IMR-90 (cell line): ENCODE data around the gene WDR49. TPM values are rescaled to one million over a fixed set of nuclear protein-coding genes. Genes with fewer than 3 reads are reported as not detected.

ENCODE experiments used
- ATAC-seq: fragments of 200-7000 bp; cut with Tn5 transposase; 2 replicates; pipeline ENCODE4 v1.9.1; 2020; ENCODE audit warnings: low read depth, mild to moderate bottlenecking, moderate library complexity
- BruUV-seq: library from RNA; stranded (reverse); fragments of 400-500 nt; replicated peaks from 2 replicates; lab custom pipeline; 2021; lab: Mats Ljungman, UMichigan
- CTCF ChIA-PET: fragments of 300-600 bp; formaldehyde crosslinking; extraction: SDS; loops from one replicate; lab custom pipeline; 2021; ENCODE audit warnings: antibody characterized with exemption; lab: Yijun Ruan, JAX
- POLR2A ChIA-PET: fragments of 300-600 bp; sonication (Branson Sonifier 250); formaldehyde crosslinking; loops from one replicate; lab custom pipeline; 2022; ENCODE audit warnings: antibody characterized with exemption; ENCODE audit not compliant: unreplicated experiment; lab: Charles Lee
- DNase-seq: peaks from one replicate; pipeline ENCODE4 v3.0.0; 2013
- H2AFZ ChIP-seq: replicated peaks from 2 replicates; pipeline ENCODE3; 2013; ENCODE audit warnings: low read length, mild to moderate bottlenecking; ENCODE audit not compliant: poor library complexity
- H2AK5ac ChIP-seq: 2 replicates; pipeline ENCODE4 v1.6.1; 2013; ENCODE audit warnings: low read depth, low read length, inconsistent platforms
- H2AK9ac ChIP-seq: replicated peaks from 2 replicates; pipeline ENCODE3; 2013; ENCODE audit warnings: mild to moderate bottlenecking, low read depth, low read length, moderate library complexity; ENCODE audit not compliant: poor library complexity
- H2BK120ac ChIP-seq: 2 replicates; pipeline ENCODE4 v1.6.1; 2013; ENCODE audit warnings: low read depth, low read length, inconsistent platforms
- H2BK15ac ChIP-seq: 3 replicates; pipeline ENCODE4 v1.6.1; 2013; ENCODE audit warnings: low read depth, low read length, inconsistent platforms
- H2BK20ac ChIP-seq: 2 replicates; pipeline ENCODE4 v1.6.1; 2013; ENCODE audit warnings: low read depth, mild to moderate bottlenecking, inconsistent platforms, low read length, moderate library complexity
- H2BK5ac ChIP-seq: 2 replicates; pipeline ENCODE4 v1.6.1; 2013; ENCODE audit warnings: mild to moderate bottlenecking, low read depth, low read length, inconsistent platforms; ENCODE audit not compliant: poor library complexity, severe bottlenecking
- H3K14ac ChIP-seq: replicated peaks from 2 replicates; pipeline ENCODE4 v1.6.1; 2013; ENCODE audit warnings: low read depth, low read length, inconsistent platforms
- H3K18ac ChIP-seq: 2 replicates; pipeline ENCODE4 v1.6.1; 2013; ENCODE audit warnings: low read depth, low read length, control low read depth
- H3K23ac ChIP-seq: 2 replicates; pipeline ENCODE4 v1.6.1; 2013; ENCODE audit warnings: low read depth, low read length, inconsistent platforms
- H3K27ac ChIP-seq: 2 replicates; pipeline ENCODE4 v1.5.1; 2013; ENCODE audit warnings: mild to moderate bottlenecking, control low read depth, low read length; ENCODE audit not compliant: insufficient read depth
- H3K27me3 ChIP-seq: 2 replicates; pipeline ENCODE4 v1.6.1; 2013; ENCODE audit warnings: low read length; ENCODE audit not compliant: control insufficient read depth, insufficient read depth
- H3K36me3 ChIP-seq: 2 replicates; pipeline ENCODE4 v1.6.1; 2013; ENCODE audit warnings: low read length, mixed read lengths; ENCODE audit not compliant: control insufficient read depth, insufficient read depth
- H3K4ac ChIP-seq: 2 replicates; pipeline ENCODE4 v1.6.1; 2013; ENCODE audit warnings: low read depth, low read length, inconsistent platforms
- H3K4me1 ChIP-seq: 2 replicates; pipeline ENCODE4 v1.6.1; 2013; ENCODE audit warnings: low read length, mixed read lengths; ENCODE audit not compliant: control insufficient read depth, insufficient read depth
- H3K4me2 ChIP-seq: 2 replicates; pipeline ENCODE4 v1.6.1; 2013; ENCODE audit warnings: low read depth, mild to moderate bottlenecking, control low read depth, low read length, moderate library complexity
- H3K4me3 ChIP-seq: 2 replicates; pipeline ENCODE4 v1.5.1; 2013; ENCODE audit warnings: low read depth, mild to moderate bottlenecking, control low read depth, low read length, moderate library complexity; ENCODE audit not compliant: insufficient read depth
- H3K56ac ChIP-seq: 2 replicates; pipeline ENCODE4 v1.6.1; 2013; ENCODE audit warnings: low read length, inconsistent platforms; ENCODE audit not compliant: insufficient read depth; ENCODE audit errors: extremely low read depth
- H3K79me1 ChIP-seq, 2 experiments: 2 replicates each; pipeline ENCODE4 v1.6.1; 2013; ENCODE audit warnings: low read length in 2 of 2, inconsistent platforms in 1 of 2, low read depth in 1 of 2
- H3K9ac ChIP-seq: 2 replicates; pipeline ENCODE4 v1.6.1; 2013; ENCODE audit warnings: low read depth, low read length, control low read depth
- H3K9me1 ChIP-seq: 2 replicates; pipeline ENCODE4 v1.6.1; 2013; ENCODE audit warnings: low read length, inconsistent platforms; ENCODE audit not compliant: insufficient read depth
- H3K9me3 ChIP-seq: 2 replicates; pipeline ENCODE4 v1.6.1; 2013; ENCODE audit warnings: low read length; ENCODE audit not compliant: control insufficient read depth, insufficient read depth
- H4K20me1 ChIP-seq: 2 replicates; pipeline ENCODE4 v1.6.1; 2013; ENCODE audit warnings: low read length, inconsistent platforms; ENCODE audit not compliant: insufficient read depth
- H4K5ac ChIP-seq: 2 replicates; pipeline ENCODE4 v1.6.1; 2013; ENCODE audit warnings: mild to moderate bottlenecking, low read depth, low read length, control low read depth
- H4K8ac ChIP-seq, 2 experiments: 2 replicates each; pipeline ENCODE4 v1.6.1; 2013; ENCODE audit warnings: low read depth in 2 of 2, low read length in 2 of 2, control low read depth in 1 of 2, inconsistent platforms in 1 of 2
- H4K91ac ChIP-seq: 2 replicates; pipeline ENCODE4 v1.6.1; 2013; ENCODE audit warnings: low read depth, low read length, inconsistent platforms; ENCODE audit not compliant: insufficient read depth
- BHLHE40 ChIP-seq: fragments of 150-350 bp; IDR thresholded peaks from 2 replicates; pipeline ENCODE4 v1.6.1; 2016; ENCODE audit warnings: mild to moderate bottlenecking, low read depth, low read length
- CEBPB ChIP-seq: IDR thresholded peaks from 2 replicates; pipeline ENCODE4 v1.6.1; 2012; ENCODE audit warnings: low read depth, low read length, improper control_type of control experiment
- CHD1 ChIP-seq: IDR thresholded peaks from 2 replicates; pipeline ENCODE4 v1.6.1; 2012; ENCODE audit warnings: low read depth, low read length, improper control_type of control experiment
- CTCF ChIP-seq: conservative IDR thresholded peaks from 2 replicates; pipeline ENCODE4 v1.5.1; 2012; ENCODE audit warnings: mild to moderate bottlenecking, low read depth, low read length, improper control_type of control experiment
- ELK1 ChIP-seq: fragments of 150-350 bp; IDR thresholded peaks from 2 replicates; pipeline ENCODE4 v1.6.1; 2016; ENCODE audit warnings: low read depth, mild to moderate bottlenecking, low read length, moderate library complexity, borderline replicate concordance
- FOS ChIP-seq: fragments of 150-350 bp; IDR thresholded peaks from 2 replicates; pipeline ENCODE4 v1.6.1; 2016; ENCODE audit warnings: low read depth, low read length
- MAFK ChIP-seq: IDR thresholded peaks from 2 replicates; pipeline ENCODE4 v1.6.1; 2012; ENCODE audit warnings: low read depth, low read length, improper control_type of control experiment
- MAZ ChIP-seq: IDR thresholded peaks from 2 replicates; pipeline ENCODE4 v1.6.1; 2012; ENCODE audit warnings: low read depth, mild to moderate bottlenecking, low read length, improper control_type of control experiment, moderate library complexity, borderline replicate concordance
- MXI1 ChIP-seq: IDR thresholded peaks from 2 replicates; pipeline ENCODE4 v1.6.1; 2012; ENCODE audit warnings: low read depth, mild to moderate bottlenecking, low read length, moderate library complexity, borderline replicate concordance
- NFE2L2 ChIP-seq: fragments of 150-350 bp; IDR thresholded peaks from 2 replicates; pipeline ENCODE4 v1.6.1; 2016; ENCODE audit warnings: low read depth, mild to moderate bottlenecking, low read length
- POLR2A ChIP-seq: IDR thresholded peaks from 2 replicates; pipeline ENCODE4 v1.6.1; 2012; ENCODE audit warnings: mild to moderate bottlenecking, low read depth, low read length
- RAD21 ChIP-seq: IDR thresholded peaks from 2 replicates; pipeline ENCODE4 v1.6.1; 2012; ENCODE audit warnings: low read length, improper control_type of control experiment
- RCOR1 ChIP-seq: IDR thresholded peaks from 2 replicates; pipeline ENCODE4 v1.6.1; 2012; ENCODE audit warnings: mild to moderate bottlenecking, low read length, improper control_type of control experiment; ENCODE audit not compliant: insufficient replicate concordance
- RFX5 ChIP-seq: IDR thresholded peaks from 2 replicates; pipeline ENCODE4 v1.8.0; 2012; ENCODE audit warnings: low read depth, mild to moderate bottlenecking, low read length, moderate library complexity
- SMC3 ChIP-seq: fragments of 150-350 bp; IDR thresholded peaks from 2 replicates; pipeline ENCODE4 v1.6.1; 2016; ENCODE audit warnings: low read depth, mild to moderate bottlenecking, antibody characterized with exemption, low read length, moderate library complexity
- USF2 ChIP-seq: fragments of 150-350 bp; IDR thresholded peaks from 2 replicates; pipeline ENCODE4 v1.6.1; 2017; ENCODE audit warnings: mild to moderate bottlenecking, antibody characterized with exemption, low read length, low read depth
- WGBS, 2 experiments: methylation state at CpG; one replicate each; pipeline versions ENCODE4 v1.1.5 to v1.1.7; 2013; ENCODE audit warnings: missing lambda C conversion rate in 2 of 2; ENCODE audit not compliant: insufficient read length in 1 of 2; ENCODE audit errors: extremely low coverage in 2 of 2; 5-methylcytosine and 5-hydroxymethylcytosine counted together
- dilution Hi-C: fragments of 300-500 bp; cut with HindIII; formaldehyde crosslinking; loops from one replicate; pipeline ENCODE4 v1.14.3; 2018; ENCODE audit warnings: low sequenced_read_pairs; ENCODE audit not compliant: unreplicated experiment
- in situ Hi-C: fragments of 300-500 bp; cut with MboI; formaldehyde crosslinking; loops from 3 replicates; pipeline ENCODE4 v1.14.3; 2019; ENCODE audit warnings: low sequenced_read_pairs, inconsistent platforms, mixed read lengths
- intact Hi-C: fragments of 100-400 bp; cut with micrococcal nuclease; formaldehyde crosslinking; loops from 2 replicates; pipeline ENCODE4 v1.10.0; 2022
- polyA plus RNA-seq, 3 experiments: library from polyadenylated mRNA; depleted of rRNA; stranded (reverse); fragments of >200 nt; gene quantifications; 2 replicates each; pipeline ENCODE4 v1.2.3, GENCODE V29; 2012; ENCODE audit warnings: low replicate concordance in 1 of 3
- total RNA-seq: library from RNA; depleted of rRNA; stranded (reverse); fragments of >200 nt; gene quantifications from 2 replicates; pipeline ENCODE4 v1.2.3, GENCODE V29; 2012

The WDR49 gene
- total and polyA plus RNA-seq, 2 of the 4 experiments (the other 2 are of a cell fraction) = not detected

- no peak overlapping the region for H2AK5ac ChIP-seq
- no peaks in the 10 kb centered on the region for H3K9me1 ChIP-seq
- no peak for TF ChIP-seq CEBPB
- no peak for TF ChIP-seq MAZ
- no peak for TF ChIP-seq SMC3
- no peak for TF ChIP-seq MAFK
- TF ChIP-seq RFX5 = no peak
- TF ChIP-seq ELK1 = no peak
- no peak for TF ChIP-seq NFE2L2
- no peak for TF ChIP-seq CHD1
- no peak for TF ChIP-seq RCOR1
- TF ChIP-seq BHLHE40 = no peak
- no peak for TF ChIP-seq USF2
- no peak for TF ChIP-seq POLR2A
- TF ChIP-seq RAD21 = no peak
- no peak for TF ChIP-seq FOS
- TF ChIP-seq MXI1 = no peak
- no peak for TF ChIP-seq CTCF
- no peak overlapping the region for H2BK15ac ChIP-seq
- DNase-seq = no peak
- intact Hi-C loops (no loop called here), dilution Hi-C loops (no loop called here), in situ Hi-C loops (no loop called here)
- no peak overlapping the region for H3K4me2 ChIP-seq
- H3K9me3 ChIP-seq = no peaks in the 10 kb centered on the region
- H3K4me3 ChIP-seq = no peak overlapping the region
- H4K8ac ChIP-seq = no peak overlapping the region
- no peak overlapping the region for H3K27ac ChIP-seq
- H3K36me3 ChIP-seq = peaks cover 3% of the 10 kb centered on the region; the same call in 1 of the 2 replicates
- H4K20me1 ChIP-seq = no peaks in the 10 kb centered on the region
- BruUV-seq = no TSS peak
- H3K56ac ChIP-seq = no peak overlapping the region
- H2AK9ac ChIP-seq = no peak overlapping the region
- H4K5ac ChIP-seq = no peak overlapping the region
- CTCF ChIA-PET = no interaction called here
- POLR2A ChIA-PET = no interaction called here
- no peak overlapping the region for H2BK120ac ChIP-seq
- no peak overlapping the region for H2BK20ac ChIP-seq
- no peaks in the 10 kb centered on the region for H3K27me3 ChIP-seq
- H3K79me1 ChIP-seq = no peaks in the 10 kb centered on the region
- no peak overlapping the region for H3K18ac ChIP-seq
- no peak overlapping the region for H3K14ac ChIP-seq
- H2BK5ac ChIP-seq = no peak overlapping the region
- no peaks in the 10 kb centered on the region for H3K4me1 ChIP-seq
- H3K4ac ChIP-seq = no peak overlapping the region
- H4K91ac ChIP-seq = no peak overlapping the region
- no peak overlapping the region for H2AFZ ChIP-seq
- no peak for ATAC-seq
- H3K23ac ChIP-seq = no peak overlapping the region
- WGBS, 2 experiments = no CpG with 5 or more reads among the region's 1 CpG
- no peak overlapping the region for H3K9ac ChIP-seq
Measured at GRCh38 chr3:167669699-167670098, 16.0 kb upstream of the WDR49 start.
